Neuronal stem cell (in vitro differentiated cells): ENCODE data around the gene SLC1A3.

ENCODE experiments used
- DNase-seq: peaks from one replicate; pipeline ENCODE4 v3.0.0-alpha.2; 2013; ENCODE audit warnings: low spot score
- H2AFZ ChIP-seq: one replicate; pipeline ENCODE4 v1.6.1; 2013; ENCODE audit warnings: mild to moderate bottlenecking, low read length, inconsistent platforms
- H2AK5ac ChIP-seq: 2 replicates; pipeline ENCODE4 v1.6.1; 2013; ENCODE audit warnings: low read depth, mild to moderate bottlenecking, inconsistent platforms, low read length, moderate library complexity, mixed read lengths
- H2BK120ac ChIP-seq: 2 replicates; pipeline ENCODE4 v1.6.1; 2013; ENCODE audit warnings: low read depth, mild to moderate bottlenecking, inconsistent platforms, low read length, moderate library complexity, mixed read lengths
- H2BK12ac ChIP-seq: one replicate; pipeline ENCODE4 v1.6.1; 2013; ENCODE audit warnings: low read length, inconsistent platforms
- H2BK15ac ChIP-seq: 2 replicates; pipeline ENCODE4 v1.6.1; 2013; ENCODE audit warnings: mild to moderate bottlenecking, low read length, inconsistent platforms, mixed read lengths
- H2BK5ac ChIP-seq: one replicate; pipeline ENCODE4 v1.6.1; 2013; ENCODE audit warnings: inconsistent platforms, mild to moderate bottlenecking, low read length, moderate library complexity
- H3K14ac ChIP-seq: one replicate; pipeline ENCODE4 v1.6.1; 2013; ENCODE audit warnings: low read length, inconsistent platforms
- H3K18ac ChIP-seq: 2 replicates; pipeline ENCODE4 v1.6.1; 2013; ENCODE audit warnings: low read length, inconsistent platforms
- H3K23ac ChIP-seq: 2 replicates; pipeline ENCODE4 v1.6.1; 2013; ENCODE audit warnings: low read depth, mild to moderate bottlenecking, mixed read lengths, low read length, inconsistent platforms; ENCODE audit not compliant: poor library complexity
- H3K27ac ChIP-seq: replicated peaks from 3 replicates; pipeline ENCODE4 v1.5.1; 2013; ENCODE audit warnings: low read length, inconsistent platforms
- H3K27me3 ChIP-seq, 3 experiments: 2 replicates each; pipeline ENCODE4 v1.6.1; 2013; ENCODE audit warnings: low read length in 3 of 3, mild to moderate bottlenecking in 2 of 3, inconsistent platforms in 1 of 3, low read depth in 1 of 3, mixed read lengths in 1 of 3, moderate library complexity in 1 of 3; ENCODE audit not compliant: control insufficient read depth in 3 of 3, insufficient read depth in 3 of 3
- H3K36me3 ChIP-seq, 2 donors: replicated peaks in 1 of 2; 2 replicates each; pipeline ENCODE4 v1.6.1; 2013; ENCODE audit warnings: low read length in 2 of 2; ENCODE audit not compliant: control insufficient read depth in 2 of 2, insufficient read depth in 2 of 2
- H3K4ac ChIP-seq: 2 replicates; pipeline ENCODE4 v1.6.1; 2013; ENCODE audit warnings: inconsistent platforms, mild to moderate bottlenecking, low read length, moderate library complexity
- H3K4me1 ChIP-seq, 2 donors: 1 replicate in 1 of 2; 2 replicates in 1 of 2; pipeline ENCODE4 v1.6.1; 2013; ENCODE audit warnings: low read length in 2 of 2, low read depth in 1 of 2; ENCODE audit not compliant: control insufficient read depth in 2 of 2, insufficient read depth in 1 of 2
- H3K4me2 ChIP-seq: one replicate; pipeline ENCODE4 v1.6.1; 2013; ENCODE audit warnings: mild to moderate bottlenecking, low read length, inconsistent platforms; ENCODE audit not compliant: insufficient read depth, poor library complexity, severe bottlenecking
- H3K4me3 ChIP-seq, 2 donors: 2 replicates each; pipeline ENCODE4 v1.5.1; 2013; ENCODE audit warnings: low read length in 2 of 2, mild to moderate bottlenecking in 2 of 2, inconsistent platforms in 1 of 2, moderate library complexity in 1 of 2
- H3K79me1 ChIP-seq: one replicate; pipeline ENCODE4 v1.6.1; 2013; ENCODE audit warnings: low read depth, mild to moderate bottlenecking, inconsistent platforms, low read length, moderate library complexity
- H3K9ac ChIP-seq: one replicate; pipeline ENCODE4 v1.6.1; 2013; ENCODE audit warnings: mild to moderate bottlenecking, low read depth, low read length, inconsistent platforms; ENCODE audit not compliant: poor library complexity
- H3K9me3 ChIP-seq, 2 donors: replicated peaks in 1 of 2; 2 replicates each; pipeline versions ENCODE3 to v1.6.1; 2013; ENCODE audit warnings: low read length in 2 of 2, mild to moderate bottlenecking in 2 of 2, inconsistent platforms in 1 of 2, low read depth in 1 of 2, mixed read lengths in 1 of 2, moderate library complexity in 1 of 2; ENCODE audit not compliant: control insufficient read depth in 2 of 2, insufficient read depth in 1 of 2
- H4K8ac ChIP-seq: one replicate; pipeline ENCODE4 v1.6.1; 2013; ENCODE audit warnings: low read depth, mild to moderate bottlenecking, inconsistent platforms, low read length, moderate library complexity
- H4K91ac ChIP-seq: one replicate; pipeline ENCODE4 v1.6.1; 2013; ENCODE audit warnings: low read length, low read depth, mild to moderate bottlenecking, inconsistent platforms; ENCODE audit not compliant: poor library complexity
- WGBS, 2 donors: extraction: QIAGEN DNeasy Blood & Tissue Kit; methylation state at CpG; one replicate each; pipeline ENCODE4 v1.1.7; 2013; ENCODE audit warnings: missing lambda C conversion rate in 2 of 2, mixed read lengths in 1 of 2; ENCODE audit not compliant: insufficient read length in 2 of 2, insufficient replicate concordance in 1 of 2; ENCODE audit errors: extremely low coverage in 2 of 2; 5-methylcytosine and 5-hydroxymethylcytosine counted together

Gene SLC1A3

DNA sequence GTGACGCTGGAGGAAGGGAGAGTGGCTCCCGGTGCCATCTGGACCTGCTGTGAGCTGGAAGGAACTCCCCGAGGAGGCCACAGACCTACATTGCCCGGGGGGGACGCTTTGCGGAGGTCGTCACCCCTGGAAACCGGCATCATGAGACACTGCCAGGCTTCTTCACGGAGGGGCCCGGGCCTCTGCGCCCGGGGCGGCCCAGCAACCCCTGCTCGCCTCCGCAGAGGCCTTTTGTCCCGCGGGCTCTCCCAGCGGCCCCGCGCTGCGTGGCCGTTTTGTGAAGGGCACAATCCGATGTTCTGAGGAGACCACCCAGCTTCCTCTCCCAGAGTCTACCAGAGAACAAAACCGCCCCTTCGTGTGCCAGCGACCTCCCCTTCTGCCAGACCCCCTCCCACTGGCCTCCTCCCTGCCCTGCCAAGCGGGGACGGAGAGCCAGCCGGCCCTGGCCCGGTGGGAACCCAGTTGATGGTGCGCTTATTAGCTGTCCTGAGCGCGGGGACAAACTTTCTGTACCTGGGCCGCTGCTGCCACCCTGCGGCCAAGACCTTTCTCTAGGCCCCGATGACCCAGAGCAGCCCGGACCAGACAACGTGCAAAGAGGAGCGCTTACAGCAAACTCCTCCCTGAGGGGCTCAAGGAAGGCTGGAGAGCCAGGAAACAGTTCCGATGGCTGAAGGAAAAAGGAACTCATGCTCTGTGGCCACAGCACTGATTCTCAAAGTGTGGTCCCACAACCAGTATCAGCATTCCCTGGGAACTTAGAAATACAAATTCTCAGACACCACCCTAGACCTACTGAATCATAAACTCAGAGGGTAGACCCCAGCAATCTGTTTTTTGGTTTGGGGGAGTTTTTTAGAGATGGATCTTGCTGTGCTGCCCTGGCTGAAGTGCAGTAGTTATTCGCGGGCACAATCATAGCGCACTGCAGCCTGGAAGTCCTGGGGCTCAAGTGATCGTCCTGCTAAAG lies 86.7 kb downstream of the SLC1A3 start:
- H3K18ac ChIP-seq: peak overlapping the region; percentile 92
- H3K27ac ChIP-seq: no peak overlapping the region
- no peak overlapping the region for H2BK12ac ChIP-seq
- H4K91ac ChIP-seq: no peak overlapping the region
- no CpG with 5 or more reads among the region's 44 CpGs for WGBS, 2 donors
- H3K4me2 ChIP-seq: peak overlapping the region; percentile 61
- no peak overlapping the region for H2BK5ac ChIP-seq
- no peak overlapping the region for H2AK5ac ChIP-seq
- H3K27me3 ChIP-seq: peaks cover 0 to 22% (median 9%) of the 10 kb centered on the region in 3 experiments
- H3K4me3 ChIP-seq: peak overlapping the region; percentile 38 to 67
- H2BK120ac ChIP-seq: no peak overlapping the region
- H2BK15ac ChIP-seq: peak overlapping the region; percentile 71
- H3K4ac ChIP-seq: no peak overlapping the region
- DNase-seq: peak; percentile 68
- H3K9me3 ChIP-seq: no peaks in the 10 kb centered on the region
- peak overlapping the region; percentile 92 for H2AFZ ChIP-seq
- H3K36me3 ChIP-seq: no peaks in the 10 kb centered on the region
- no peak overlapping the region for H3K14ac ChIP-seq
- peak overlapping the region; percentile 44 for H3K23ac ChIP-seq
- no peak overlapping the region for H3K9ac ChIP-seq
- no peak overlapping the region for H4K8ac ChIP-seq
- peaks cover 2 to 12% of the 10 kb centered on the region in 2 donors for H3K4me1 ChIP-seq
- no peaks in the 10 kb centered on the region for H3K79me1 ChIP-seq

DNA sequence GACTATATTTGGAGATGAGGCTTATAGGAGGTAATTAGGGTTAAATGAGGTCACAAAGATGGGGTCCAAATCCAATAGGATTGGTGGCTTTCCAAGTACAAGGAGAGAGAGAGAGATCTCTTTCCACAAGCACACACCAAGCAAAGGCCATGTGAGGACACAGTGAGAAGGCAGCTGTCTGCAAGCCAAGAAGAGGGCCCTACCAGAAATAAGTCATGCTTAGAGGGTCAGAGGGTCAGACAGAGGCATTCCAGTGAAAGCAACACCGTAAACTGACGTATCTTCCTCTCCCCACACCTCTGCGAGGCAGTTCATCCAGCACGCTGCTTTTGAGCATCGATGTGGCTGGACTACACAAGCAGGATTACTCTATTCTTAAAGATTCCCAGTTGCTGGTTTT lies 87.9 kb downstream of the SLC1A3 start:
- H3K36me3 ChIP-seq: no peaks in the 10 kb centered on the region
- H2BK120ac ChIP-seq: no peak overlapping the region
- H3K9ac ChIP-seq: peak overlapping the region; percentile 45
- H3K27ac ChIP-seq: no peak overlapping the region
- no peaks in the 10 kb centered on the region for H3K9me3 ChIP-seq
- H3K79me1 ChIP-seq: no peaks in the 10 kb centered on the region
- H2AFZ ChIP-seq: no peak overlapping the region
- H2BK12ac ChIP-seq: no peak overlapping the region
- no CpG with 5 or more reads among the region's 5 CpGs for WGBS, 2 donors
- H3K14ac ChIP-seq: no peak overlapping the region
- H4K8ac ChIP-seq: no peak overlapping the region
- DNase-seq: no peak
- H3K27me3 ChIP-seq: peaks cover 0 to 26% (median 6%) of the 10 kb centered on the region in 3 experiments
- no peak overlapping the region for H3K4me3 ChIP-seq
- H2AK5ac ChIP-seq: no peak overlapping the region
- no peak overlapping the region for H2BK5ac ChIP-seq
- peaks cover 2 to 8% of the 10 kb centered on the region in 2 donors for H3K4me1 ChIP-seq
- no peak overlapping the region for H3K18ac ChIP-seq
- no peak overlapping the region for H3K4me2 ChIP-seq
- H3K4ac ChIP-seq: no peak overlapping the region
- no peak overlapping the region for H2BK15ac ChIP-seq
- no peak overlapping the region for H3K23ac ChIP-seq
- no peak overlapping the region for H4K91ac ChIP-seq

DNA sequence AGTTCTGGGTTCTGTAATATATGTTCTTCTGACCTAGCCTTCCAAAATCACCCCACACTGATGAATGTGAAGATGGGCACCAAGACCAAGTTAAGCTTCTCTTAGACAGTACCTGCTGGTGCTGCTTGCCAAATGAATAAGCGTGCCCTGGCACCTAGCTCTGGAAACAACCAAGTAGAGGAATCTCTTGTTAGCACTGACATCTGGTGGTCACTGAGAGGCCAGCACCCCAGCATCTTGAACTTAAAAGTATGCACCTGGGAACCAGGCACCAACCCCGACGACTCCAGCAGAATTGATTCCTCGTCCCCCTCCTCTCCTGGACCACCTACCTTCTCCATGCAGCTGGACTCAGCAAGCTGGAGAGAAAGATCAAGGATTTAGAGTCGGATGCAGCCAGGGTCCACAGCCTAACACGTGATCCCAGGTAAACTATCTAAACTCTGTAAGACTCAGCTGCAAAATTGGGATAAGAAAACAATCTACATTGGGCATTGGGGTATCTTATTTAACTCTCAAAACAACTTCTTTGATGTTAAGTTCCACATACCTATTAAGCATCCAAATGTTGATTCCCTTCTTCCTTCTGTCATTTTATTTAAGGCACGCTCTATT lies 89.8 kb downstream of the SLC1A3 start:
- Histone ChIP-seq H2AFZ (no peak overlapping the region), H4K91ac (no peak overlapping the region), H3K9me3 (no peaks in the 10 kb centered on the region), H3K27ac (no peak overlapping the region), H4K8ac (no peak overlapping the region), H2BK120ac (no peak overlapping the region), H2AK5ac (no peak overlapping the region), H2BK15ac (no peak overlapping the region), H2BK5ac (no peak overlapping the region), H3K14ac (no peak overlapping the region), H3K27me3 (peaks cover 0 to 26% (median 6%) of the 10 kb centered on the region in 3 experiments), H3K4me1 (peaks cover 2 to 8% of the 10 kb centered on the region in 2 donors), H3K36me3 (no peaks in the 10 kb centered on the region), H3K4me2 (no peak overlapping the region), H3K23ac (no peak overlapping the region), H3K4me3 (no peak overlapping the region), H3K79me1 (no peaks in the 10 kb centered on the region), H2BK12ac (no peak overlapping the region), H3K18ac (no peak overlapping the region), H3K4ac (no peak overlapping the region), H3K9ac (no peak overlapping the region)
- no CpG with 5 or more reads among the region's 7 CpGs for WGBS, 2 donors
- no peak for DNase-seq

DNA sequence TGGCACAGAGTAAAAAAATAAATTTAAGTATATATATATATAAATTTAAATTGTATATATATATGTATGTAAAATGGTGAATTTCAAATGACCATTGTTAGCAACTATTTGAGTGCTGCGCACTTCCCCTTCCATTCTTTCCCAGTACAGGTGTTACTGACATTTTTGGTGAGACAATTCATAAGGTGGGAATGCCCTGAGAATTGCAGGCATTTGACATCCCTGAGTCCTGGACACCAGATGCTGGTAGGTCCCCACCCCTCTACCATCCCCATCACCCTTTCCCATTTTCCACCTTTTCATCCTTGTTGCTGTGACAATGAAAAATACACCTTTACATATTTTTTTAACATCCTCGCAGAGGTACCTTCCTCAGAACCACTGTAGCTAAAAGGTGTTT lies 91.6 kb downstream of the SLC1A3 start:
- H2BK120ac ChIP-seq: no peak overlapping the region
- H3K9me3 ChIP-seq: peaks cover 0 to 2% of the 10 kb centered on the region in 2 donors
- peaks cover 0 to 2% of the 10 kb centered on the region in 2 donors for H3K4me1 ChIP-seq
- no peak overlapping the region for H3K4me3 ChIP-seq
- no peak overlapping the region for H3K27ac ChIP-seq
- no peaks in the 10 kb centered on the region for H3K79me1 ChIP-seq
- H3K36me3 ChIP-seq: no peaks in the 10 kb centered on the region
- H2BK12ac ChIP-seq: no peak overlapping the region
- H2AK5ac ChIP-seq: no peak overlapping the region
- WGBS, 2 donors: no CpG with 5 or more reads among the region's 2 CpGs
- no peak overlapping the region for H3K4ac ChIP-seq
- DNase-seq: no peak
- H3K9ac ChIP-seq: no peak overlapping the region
- H3K23ac ChIP-seq: no peak overlapping the region
- H4K91ac ChIP-seq: no peak overlapping the region
- H3K14ac ChIP-seq: no peak overlapping the region
- no peak overlapping the region for H3K18ac ChIP-seq
- H4K8ac ChIP-seq: no peak overlapping the region
- no peak overlapping the region for H2BK15ac ChIP-seq
- no peak overlapping the region for H3K4me2 ChIP-seq
- no peak overlapping the region for H2AFZ ChIP-seq
- H3K27me3 ChIP-seq: peaks cover 0 to 20% (median 4%) of the 10 kb centered on the region in 3 experiments
- H2BK5ac ChIP-seq: no peak overlapping the region
